ENCODE measurements around the gene IL1RL1. TPM values are rescaled to one million over a fixed set of nuclear protein-coding genes. Genes with fewer than 3 reads are reported as not detected.

Gene IL1RL1
- total RNA-seq, 1 experiment from 2014 or later = not detected

DNA sequence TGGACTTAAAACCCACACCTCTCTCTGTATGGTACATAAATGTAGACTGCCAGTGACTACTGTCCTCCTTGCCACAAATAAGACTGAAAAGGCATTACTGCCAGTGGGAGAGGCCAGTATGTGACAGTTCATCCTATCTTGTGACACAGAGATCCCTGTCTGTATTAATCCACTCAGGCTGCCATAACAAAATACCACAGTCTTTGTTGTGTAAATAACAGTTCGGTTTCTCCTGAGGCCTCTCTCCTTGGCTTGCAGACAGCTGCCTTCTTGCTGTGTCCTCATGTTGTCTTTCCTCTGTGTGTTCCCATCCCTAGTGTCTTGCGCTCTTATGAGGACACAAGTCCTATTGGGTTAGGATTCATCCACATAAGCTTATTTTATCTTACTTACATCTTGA is 46.4 kb upstream of the IL1RL1 start (continued):
- TF ChIP-seq, protein P1, sequence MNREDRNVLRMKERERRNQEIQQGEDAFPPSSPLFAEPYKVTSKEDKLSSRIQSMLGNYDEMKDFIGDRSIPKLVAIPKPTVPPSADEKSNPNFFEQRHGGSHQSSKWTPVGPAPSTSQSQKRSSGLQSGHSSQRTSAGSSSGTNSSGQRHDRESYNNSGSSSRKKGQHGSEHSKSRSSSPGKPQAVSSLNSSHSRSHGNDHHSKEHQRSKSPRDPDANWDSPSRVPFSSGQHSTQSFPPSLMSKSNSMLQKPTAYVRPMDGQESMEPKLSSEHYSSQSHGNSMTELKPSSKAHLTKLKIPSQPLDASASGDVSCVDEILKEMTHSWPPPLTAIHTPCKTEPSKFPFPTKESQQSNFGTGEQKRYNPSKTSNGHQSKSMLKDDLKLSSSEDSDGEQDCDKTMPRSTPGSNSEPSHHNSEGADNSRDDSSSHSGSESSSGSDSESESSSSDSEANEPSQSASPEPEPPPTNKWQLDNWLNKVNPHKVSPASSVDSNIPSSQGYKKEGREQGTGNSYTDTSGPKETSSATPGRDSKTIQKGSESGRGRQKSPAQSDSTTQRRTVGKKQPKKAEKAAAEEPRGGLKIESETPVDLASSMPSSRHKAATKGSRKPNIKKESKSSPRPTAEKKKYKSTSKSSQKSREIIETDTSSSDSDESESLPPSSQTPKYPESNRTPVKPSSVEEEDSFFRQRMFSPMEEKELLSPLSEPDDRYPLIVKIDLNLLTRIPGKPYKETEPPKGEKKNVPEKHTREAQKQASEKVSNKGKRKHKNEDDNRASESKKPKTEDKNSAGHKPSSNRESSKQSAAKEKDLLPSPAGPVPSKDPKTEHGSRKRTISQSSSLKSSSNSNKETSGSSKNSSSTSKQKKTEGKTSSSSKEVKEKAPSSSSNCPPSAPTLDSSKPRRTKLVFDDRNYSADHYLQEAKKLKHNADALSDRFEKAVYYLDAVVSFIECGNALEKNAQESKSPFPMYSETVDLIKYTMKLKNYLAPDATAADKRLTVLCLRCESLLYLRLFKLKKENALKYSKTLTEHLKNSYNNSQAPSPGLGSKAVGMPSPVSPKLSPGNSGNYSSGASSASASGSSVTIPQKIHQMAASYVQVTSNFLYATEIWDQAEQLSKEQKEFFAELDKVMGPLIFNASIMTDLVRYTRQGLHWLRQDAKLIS (CRISPR knock-in tag; IDR thresholded peaks at IDR 0.05; ENCODE audit: borderline replicate concordance) = no peak
- no peak for TF ChIP-seq SP1 (CRISPR knock-in tag; conservative IDR thresholded peaks at IDR 0.05)
- no peak for TF ChIP-seq ZNF423 (CRISPR knock-in tag; IDR thresholded peaks at IDR 0.05)
- TF ChIP-seq TP53 (CRISPR knock-in tag; IDR thresholded peaks at IDR 0.05) = no peak
- TF ChIP-seq, protein P2, sequence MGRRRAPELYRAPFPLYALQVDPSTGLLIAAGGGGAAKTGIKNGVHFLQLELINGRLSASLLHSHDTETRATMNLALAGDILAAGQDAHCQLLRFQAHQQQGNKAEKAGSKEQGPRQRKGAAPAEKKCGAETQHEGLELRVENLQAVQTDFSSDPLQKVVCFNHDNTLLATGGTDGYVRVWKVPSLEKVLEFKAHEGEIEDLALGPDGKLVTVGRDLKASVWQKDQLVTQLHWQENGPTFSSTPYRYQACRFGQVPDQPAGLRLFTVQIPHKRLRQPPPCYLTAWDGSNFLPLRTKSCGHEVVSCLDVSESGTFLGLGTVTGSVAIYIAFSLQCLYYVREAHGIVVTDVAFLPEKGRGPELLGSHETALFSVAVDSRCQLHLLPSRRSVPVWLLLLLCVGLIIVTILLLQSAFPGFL (CRISPR knock-in tag; IDR thresholded peaks at IDR 0.05; ENCODE audit: borderline replicate concordance) = no peak
- TF ChIP-seq, protein P3, sequence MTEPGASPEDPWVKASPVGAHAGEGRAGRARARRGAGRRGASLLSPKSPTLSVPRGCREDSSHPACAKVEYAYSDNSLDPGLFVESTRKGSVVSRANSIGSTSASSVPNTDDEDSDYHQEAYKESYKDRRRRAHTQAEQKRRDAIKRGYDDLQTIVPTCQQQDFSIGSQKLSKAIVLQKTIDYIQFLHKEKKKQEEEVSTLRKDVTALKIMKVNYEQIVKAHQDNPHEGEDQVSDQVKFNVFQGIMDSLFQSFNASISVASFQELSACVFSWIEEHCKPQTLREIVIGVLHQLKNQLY (CRISPR knock-in tag; IDR thresholded peaks at IDR 0.05) = no peak
- no peak for TF ChIP-seq NFYB (CRISPR knock-in tag; conservative IDR thresholded peaks at IDR 0.05; ENCODE audit: low read depth)
- no peak for TF ChIP-seq OVOL2 (CRISPR knock-in tag; IDR thresholded peaks at IDR 0.05; ENCODE audit: borderline replicate concordance)

DNA sequence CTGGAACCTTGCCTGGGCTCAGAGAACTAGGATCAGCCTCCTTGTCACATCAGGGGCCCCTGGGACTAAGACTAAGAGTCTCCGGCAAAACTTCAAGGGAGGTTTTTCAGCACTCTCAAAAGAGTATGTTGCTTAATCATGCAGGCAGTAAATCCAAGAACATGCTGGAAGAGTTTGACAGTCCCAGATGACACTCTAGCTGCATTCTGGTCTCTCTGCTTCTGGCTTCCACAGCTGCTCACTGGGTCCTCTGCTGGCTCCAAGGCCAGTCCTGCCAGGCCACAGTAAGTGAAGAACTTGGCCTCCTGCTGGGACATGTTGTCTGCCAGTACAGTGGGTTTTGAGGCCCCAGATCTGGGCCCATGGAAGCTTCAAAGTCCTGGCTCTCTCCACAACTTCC is 45.2 kb upstream of the IL1RL1 start:
- CTCF ChIA-PET = interaction anchor here (2.1 kb wide), 1 partner anchor 15 kb away, joined by 11 read pairs; no protein-coding TSS in a partner anchor
- Mint-ChIP-seq H3K27me3 (ENCODE audit: low read depth) (peaks cover 3% of the 10 kb centered on the region; the same call in 1 of the 2 replicates), H3K9me3 (peaks cover 9% of the 10 kb centered on the region; the same call in 1 of the 2 replicates), H3K36me3 (no peaks in the 10 kb centered on the region), H3K4me1 (peaks cover 5% of the 10 kb centered on the region), H3K4me3 (no peak overlapping the region), H3K27ac (no peak overlapping the region)
- ATAC-seq = no peak
- DNase-seq (ENCODE audit: low spot score) = no peak
- POLR2A ChIA-PET = no interaction called here
- TF ChIP-seq, protein P4, sequence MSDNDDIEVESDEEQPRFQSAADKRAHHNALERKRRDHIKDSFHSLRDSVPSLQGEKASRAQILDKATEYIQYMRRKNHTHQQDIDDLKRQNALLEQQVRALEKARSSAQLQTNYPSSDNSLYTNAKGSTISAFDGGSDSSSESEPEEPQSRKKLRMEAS (CRISPR knock-in tag; IDR thresholded peaks at IDR 0.05) = no peak
- TF ChIP-seq, protein P5, sequence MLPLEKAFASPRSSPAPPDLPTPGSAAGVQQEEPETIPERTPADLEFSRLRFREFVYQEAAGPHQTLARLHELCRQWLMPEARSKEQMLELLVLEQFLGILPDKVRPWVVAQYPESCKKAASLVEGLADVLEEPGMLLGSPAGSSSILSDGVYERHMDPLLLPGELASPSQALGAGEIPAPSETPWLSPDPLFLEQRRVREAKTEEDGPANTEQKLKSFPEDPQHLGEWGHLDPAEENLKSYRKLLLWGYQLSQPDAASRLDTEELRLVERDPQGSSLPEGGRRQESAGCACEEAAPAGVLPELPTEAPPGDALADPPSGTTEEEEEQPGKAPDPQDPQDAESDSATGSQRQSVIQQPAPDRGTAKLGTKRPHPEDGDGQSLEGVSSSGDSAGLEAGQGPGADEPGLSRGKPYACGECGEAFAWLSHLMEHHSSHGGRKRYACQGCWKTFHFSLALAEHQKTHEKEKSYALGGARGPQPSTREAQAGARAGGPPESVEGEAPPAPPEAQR (CRISPR knock-in tag; IDR thresholded peaks at IDR 0.05) = no peak
- TF ChIP-seq ZNF138 (CRISPR knock-in tag; conservative IDR thresholded peaks at IDR 0.05) = no peak
- TF ChIP-seq, protein P6, sequence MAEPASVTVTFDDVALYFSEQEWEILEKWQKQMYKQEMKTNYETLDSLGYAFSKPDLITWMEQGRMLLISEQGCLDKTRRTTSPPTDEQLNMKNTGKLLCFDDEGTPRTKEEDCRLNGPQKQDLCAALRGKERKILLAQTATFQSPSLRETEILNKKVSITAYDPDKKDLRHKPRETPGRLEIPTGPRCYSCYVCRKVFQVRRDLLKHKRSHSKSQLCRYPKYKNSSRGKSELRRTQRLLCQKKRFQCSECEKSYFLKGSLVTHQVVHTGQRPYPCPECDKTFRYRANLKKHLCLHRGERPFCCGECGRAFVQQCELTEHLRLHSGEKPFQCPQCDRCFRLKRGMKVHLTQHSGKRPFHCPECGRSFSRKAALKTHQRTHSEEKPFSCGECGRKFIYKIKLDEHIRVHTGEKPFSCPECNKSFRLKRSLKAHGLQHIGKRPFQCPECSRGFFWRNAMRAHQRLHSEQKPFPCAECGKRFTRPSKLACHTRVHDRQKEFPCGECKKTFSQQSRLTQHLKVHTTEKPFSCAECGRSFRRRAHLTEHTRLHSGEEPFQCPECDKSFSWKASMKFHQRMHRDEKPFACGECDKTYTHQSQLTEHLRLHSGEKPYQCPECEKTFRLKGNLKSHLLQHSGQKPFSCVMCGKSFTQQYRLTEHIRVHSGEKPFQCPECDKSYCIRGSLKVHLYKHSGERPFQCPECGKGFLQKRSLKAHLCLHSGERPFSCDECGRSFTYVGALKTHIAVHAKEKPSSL (CRISPR knock-in tag; conservative IDR thresholded peaks at IDR 0.05) = no peak
- no peak for TF ChIP-seq JUN (CRISPR knock-in tag; IDR thresholded peaks at IDR 0.05)
- no peak for TF ChIP-seq SMAD3 (CRISPR knock-in tag; IDR thresholded peaks at IDR 0.05; ENCODE audit: borderline replicate concordance)
- TF ChIP-seq ZNF423 (CRISPR knock-in tag; IDR thresholded peaks at IDR 0.05) = no peak
- TF ChIP-seq, protein P7, sequence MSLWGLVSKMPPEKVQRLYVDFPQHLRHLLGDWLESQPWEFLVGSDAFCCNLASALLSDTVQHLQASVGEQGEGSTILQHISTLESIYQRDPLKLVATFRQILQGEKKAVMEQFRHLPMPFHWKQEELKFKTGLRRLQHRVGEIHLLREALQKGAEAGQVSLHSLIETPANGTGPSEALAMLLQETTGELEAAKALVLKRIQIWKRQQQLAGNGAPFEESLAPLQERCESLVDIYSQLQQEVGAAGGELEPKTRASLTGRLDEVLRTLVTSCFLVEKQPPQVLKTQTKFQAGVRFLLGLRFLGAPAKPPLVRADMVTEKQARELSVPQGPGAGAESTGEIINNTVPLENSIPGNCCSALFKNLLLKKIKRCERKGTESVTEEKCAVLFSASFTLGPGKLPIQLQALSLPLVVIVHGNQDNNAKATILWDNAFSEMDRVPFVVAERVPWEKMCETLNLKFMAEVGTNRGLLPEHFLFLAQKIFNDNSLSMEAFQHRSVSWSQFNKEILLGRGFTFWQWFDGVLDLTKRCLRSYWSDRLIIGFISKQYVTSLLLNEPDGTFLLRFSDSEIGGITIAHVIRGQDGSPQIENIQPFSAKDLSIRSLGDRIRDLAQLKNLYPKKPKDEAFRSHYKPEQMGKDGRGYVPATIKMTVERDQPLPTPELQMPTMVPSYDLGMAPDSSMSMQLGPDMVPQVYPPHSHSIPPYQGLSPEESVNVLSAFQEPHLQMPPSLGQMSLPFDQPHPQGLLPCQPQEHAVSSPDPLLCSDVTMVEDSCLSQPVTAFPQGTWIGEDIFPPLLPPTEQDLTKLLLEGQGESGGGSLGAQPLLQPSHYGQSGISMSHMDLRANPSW (CRISPR knock-in tag; conservative IDR thresholded peaks at IDR 0.05; ENCODE audit: low read depth) = no peak
- no peak for TF ChIP-seq MYBL2 (CRISPR knock-in tag; IDR thresholded peaks at IDR 0.05)
- no peak for TF ChIP-seq ZNF416 (CRISPR knock-in tag; IDR thresholded peaks at IDR 0.05)
- TF ChIP-seq TP53 (CRISPR knock-in tag; IDR thresholded peaks at IDR 0.05) = no peak
- TF ChIP-seq, protein P8, sequence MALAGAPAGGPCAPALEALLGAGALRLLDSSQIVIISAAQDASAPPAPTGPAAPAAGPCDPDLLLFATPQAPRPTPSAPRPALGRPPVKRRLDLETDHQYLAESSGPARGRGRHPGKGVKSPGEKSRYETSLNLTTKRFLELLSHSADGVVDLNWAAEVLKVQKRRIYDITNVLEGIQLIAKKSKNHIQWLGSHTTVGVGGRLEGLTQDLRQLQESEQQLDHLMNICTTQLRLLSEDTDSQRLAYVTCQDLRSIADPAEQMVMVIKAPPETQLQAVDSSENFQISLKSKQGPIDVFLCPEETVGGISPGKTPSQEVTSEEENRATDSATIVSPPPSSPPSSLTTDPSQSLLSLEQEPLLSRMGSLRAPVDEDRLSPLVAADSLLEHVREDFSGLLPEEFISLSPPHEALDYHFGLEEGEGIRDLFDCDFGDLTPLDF (CRISPR knock-in tag; IDR thresholded peaks at IDR 0.05) = no peak
- TF ChIP-seq ZNF671 (CRISPR knock-in tag; IDR thresholded peaks at IDR 0.05) = no peak
- TF ChIP-seq, protein P9, sequence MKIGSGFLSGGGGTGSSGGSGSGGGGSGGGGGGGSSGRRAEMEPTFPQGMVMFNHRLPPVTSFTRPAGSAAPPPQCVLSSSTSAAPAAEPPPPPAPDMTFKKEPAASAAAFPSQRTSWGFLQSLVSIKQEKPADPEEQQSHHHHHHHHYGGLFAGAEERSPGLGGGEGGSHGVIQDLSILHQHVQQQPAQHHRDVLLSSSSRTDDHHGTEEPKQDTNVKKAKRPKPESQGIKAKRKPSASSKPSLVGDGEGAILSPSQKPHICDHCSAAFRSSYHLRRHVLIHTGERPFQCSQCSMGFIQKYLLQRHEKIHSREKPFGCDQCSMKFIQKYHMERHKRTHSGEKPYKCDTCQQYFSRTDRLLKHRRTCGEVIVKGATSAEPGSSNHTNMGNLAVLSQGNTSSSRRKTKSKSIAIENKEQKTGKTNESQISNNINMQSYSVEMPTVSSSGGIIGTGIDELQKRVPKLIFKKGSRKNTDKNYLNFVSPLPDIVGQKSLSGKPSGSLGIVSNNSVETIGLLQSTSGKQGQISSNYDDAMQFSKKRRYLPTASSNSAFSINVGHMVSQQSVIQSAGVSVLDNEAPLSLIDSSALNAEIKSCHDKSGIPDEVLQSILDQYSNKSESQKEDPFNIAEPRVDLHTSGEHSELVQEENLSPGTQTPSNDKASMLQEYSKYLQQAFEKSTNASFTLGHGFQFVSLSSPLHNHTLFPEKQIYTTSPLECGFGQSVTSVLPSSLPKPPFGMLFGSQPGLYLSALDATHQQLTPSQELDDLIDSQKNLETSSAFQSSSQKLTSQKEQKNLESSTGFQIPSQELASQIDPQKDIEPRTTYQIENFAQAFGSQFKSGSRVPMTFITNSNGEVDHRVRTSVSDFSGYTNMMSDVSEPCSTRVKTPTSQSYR (CRISPR knock-in tag; IDR thresholded peaks at IDR 0.05) = no peak

Data from WTC11 (cell line).